ENCODE results near the gene STYXL2.

Gene STYXL2

GRCh38 chr1:167141963-167142362 is 48.1 kb downstream of the STYXL2 start:
- no peaks in the 10 kb centered on the region for H3K9me3 ChIP-seq (ENCODE audit: control insufficient read depth in 1 of 2, low read length in 2 of 2)
- peaks cover 0 to 4% of the 10 kb centered on the region in 2 donors for H3K27me3 ChIP-seq (ENCODE audit: control insufficient read depth in 1 of 2, insufficient read depth in 2 of 2, low read length in 2 of 2)
- no peak overlapping the region for H3K9ac ChIP-seq (ENCODE audit: low read depth in 1 of 2, low read length in 2 of 2)
- H3K4me3 ChIP-seq (ENCODE audit: low read depth in 1 of 2, low read length in 2 of 2): no peak overlapping the region
- no peaks in the 10 kb centered on the region for H3K4me1 ChIP-seq (ENCODE audit: control insufficient read depth in 1 of 2, insufficient read depth in 2 of 2, low read length in 2 of 2)
- no peaks in the 10 kb centered on the region for H3K36me3 ChIP-seq (ENCODE audit: control insufficient read depth in 1 of 2, insufficient read depth in 2 of 2, low read length in 2 of 2)
- H3K27ac ChIP-seq (ENCODE audit: low read depth, low read length): no peak overlapping the region
